ENCODE measurements around the gene IL7R. TPM values are rescaled to one million over a fixed set of nuclear protein-coding genes. Genes with fewer than 3 reads are reported as not detected.
"Not testable (repeated sequence)": the region's sequence is repeated elsewhere in the genome, so short reads cannot be mapped to it uniquely, and the experiment has no call there.

IL7R gene
- total and polyA plus RNA-seq, 2 donors, result 1.5 to 6.7 TPM

- 72% methylated on average over 8 of the region's 8 CpGs for WGBS
Observed at GRCh38 chr5:35852084-35852734, 4.5 kb upstream of the IL7R start.

DNA sequence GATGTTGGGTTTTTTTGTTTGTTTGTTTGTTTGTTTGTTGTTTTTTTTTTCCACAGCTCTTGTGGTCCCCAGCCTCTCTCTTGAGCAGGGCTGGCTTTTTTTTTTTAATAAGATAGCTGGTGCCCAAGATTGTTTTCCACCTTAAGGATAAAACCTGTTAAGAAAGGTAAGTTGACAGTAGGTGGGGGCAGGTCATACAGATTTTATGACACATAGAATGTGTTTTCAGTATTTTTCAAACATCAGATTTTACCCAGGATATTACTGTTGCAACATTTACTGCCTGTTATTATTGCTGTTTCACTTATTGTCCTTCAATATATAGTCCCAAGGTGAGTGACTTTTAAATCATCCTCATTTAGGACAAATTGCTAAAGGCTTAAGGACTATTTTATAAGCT is 3.9 kb upstream of the IL7R start:
- Histone ChIP-seq H3K27ac (ENCODE audit: low read depth) (peak overlapping the region; percentile 10), H3K4me3 (ENCODE audit: low read depth, low read length) (no peak overlapping the region), H3K36me3 (ENCODE audit: insufficient read depth) (no peaks in the 10 kb centered on the region), H3K4me1 (ENCODE audit: insufficient read depth) (no peaks in the 10 kb centered on the region)
- DNase-seq (ENCODE audit: extremely low spot score), result no peak

More at GRCh38 chr5:35852084-35852734, 4.5 kb upstream of the IL7R start:
- DNase-seq (ENCODE audit: extremely low spot score), result no peak
- Histone ChIP-seq H3K4me1 (ENCODE audit: insufficient read depth) (no peaks in the 10 kb centered on the region), H3K36me3 (ENCODE audit: insufficient read depth) (no peaks in the 10 kb centered on the region), H3K27ac (ENCODE audit: low read depth) (no peak overlapping the region), H3K4me3 (ENCODE audit: low read depth, low read length) (no peak overlapping the region)

DNA sequence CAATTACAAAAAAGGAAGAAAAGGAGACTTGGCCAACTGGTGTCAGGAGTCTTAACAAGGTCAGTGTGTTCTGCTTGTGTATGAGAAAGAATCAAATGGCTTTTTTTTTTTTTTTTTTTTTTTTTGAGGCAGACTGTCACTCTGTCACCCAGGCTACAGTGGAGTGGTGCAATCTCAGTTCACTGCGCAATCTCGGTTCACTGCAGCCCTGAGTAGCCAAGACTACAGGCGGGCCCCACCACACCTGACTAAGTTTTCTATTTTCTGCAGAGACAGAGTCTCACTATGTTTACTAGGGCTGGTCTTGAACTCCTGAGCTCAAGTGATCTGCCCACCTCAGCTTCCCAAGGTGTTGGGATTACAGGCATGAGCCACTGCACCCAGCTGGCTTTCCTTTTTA is 3.1 kb upstream of the IL7R start:
- 88% methylated on average over 3 of the region's 3 CpGs for WGBS
- no peak overlapping the region for H3K4me3 ChIP-seq (ENCODE audit: low read depth, low read length)
- DNase-seq (ENCODE audit: extremely low spot score), result no peak
- no peaks in the 10 kb centered on the region for H3K4me1 ChIP-seq (ENCODE audit: insufficient read depth)
- H3K36me3 ChIP-seq (ENCODE audit: insufficient read depth), result no peaks in the 10 kb centered on the region
- no peak overlapping the region for H3K27ac ChIP-seq (ENCODE audit: low read depth)

DNA sequence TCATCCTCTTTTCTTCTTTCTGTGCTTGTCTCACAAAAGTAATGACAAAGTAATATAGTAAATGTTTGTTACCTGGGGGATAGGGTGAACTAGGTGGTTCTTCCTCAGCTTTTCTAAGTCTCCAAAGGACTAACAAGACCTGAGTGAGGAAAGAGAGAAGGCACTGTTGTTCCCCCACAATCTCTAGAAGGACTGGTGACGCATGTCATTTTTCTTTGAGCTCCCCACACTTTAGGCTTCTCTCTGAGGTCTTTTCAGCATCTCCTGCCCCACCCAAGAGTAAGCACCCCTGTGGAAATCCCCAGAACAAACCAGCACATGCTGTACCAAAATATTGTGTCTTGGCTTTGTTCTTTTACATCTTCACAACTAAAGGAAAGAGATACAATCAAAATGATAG is 2.4 kb upstream of the IL7R start:
- no peak overlapping the region for H3K4me3 ChIP-seq (ENCODE audit: low read depth, low read length)
- no peaks in the 10 kb centered on the region for H3K36me3 ChIP-seq (ENCODE audit: insufficient read depth)
- no peak overlapping the region for H3K27ac ChIP-seq (ENCODE audit: low read depth)
- DNase-seq (ENCODE audit: extremely low spot score), result no peak
- 89% methylated on average over 1 of the region's 1 CpG for WGBS
- H3K4me1 ChIP-seq (ENCODE audit: insufficient read depth), result no peaks in the 10 kb centered on the region

DNA sequence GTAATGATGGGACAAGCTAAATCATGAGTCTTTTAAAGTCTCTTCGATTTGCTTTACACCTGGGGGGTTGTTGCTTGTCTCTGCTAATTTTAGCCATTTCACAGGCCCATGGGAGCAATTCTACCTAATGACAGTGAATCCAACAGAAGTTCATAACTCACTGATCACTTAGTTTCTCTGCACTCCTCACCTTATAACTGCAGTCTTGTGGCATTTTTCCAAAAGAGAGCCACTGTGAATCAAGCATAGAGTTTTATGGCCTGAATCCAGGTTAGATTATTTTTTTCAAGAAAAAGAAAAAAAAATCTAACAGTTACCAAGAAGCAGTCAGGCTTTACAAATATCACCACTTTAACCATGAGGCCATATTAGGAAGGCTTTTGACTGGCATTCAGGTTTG is 1.5 kb upstream of the IL7R start:
- H3K4me3 ChIP-seq (ENCODE audit: low read depth, low read length), result no peak overlapping the region
- peak overlapping the region; percentile 10 for H3K27ac ChIP-seq (ENCODE audit: low read depth)
- no peaks in the 10 kb centered on the region for H3K4me1 ChIP-seq (ENCODE audit: insufficient read depth)
- WGBS, result 60% methylated on average over 1 of the region's 1 CpG
- DNase-seq (ENCODE audit: extremely low spot score), result no peak
- no peaks in the 10 kb centered on the region for H3K36me3 ChIP-seq (ENCODE audit: insufficient read depth)

- H3K4me3 ChIP-seq (ENCODE audit: low read depth, low read length), result peak overlapping the region; percentile 14
Observed at GRCh38 chr5:35856186-35856764, 416 bp upstream of the IL7R start.

GRCh38 chr5:35857606-35858205 is 1.0 kb downstream of the IL7R start:
- Histone ChIP-seq H3K36me3 (ENCODE audit: insufficient read depth) (no peaks in the 10 kb centered on the region), H3K4me1 (ENCODE audit: insufficient read depth) (no peaks in the 10 kb centered on the region), H3K4me3 (ENCODE audit: low read depth, low read length) (peak overlapping the region; percentile 29), H3K27ac (ENCODE audit: low read depth) (no peak overlapping the region)
- WGBS, result 34% methylated on average over 2 of the region's 2 CpGs
- no peak for DNase-seq (ENCODE audit: extremely low spot score)

More at GRCh38 chr5:35856186-35856764, 416 bp upstream of the IL7R start:
- H3K27ac ChIP-seq (ENCODE audit: low read depth); DNase-seq (ENCODE audit: extremely low spot score); H3K36me3 ChIP-seq (ENCODE audit: insufficient read depth); H3K4me1 ChIP-seq (ENCODE audit: insufficient read depth): not testable (repeated sequence)
- 97% methylated on average over 5 of the region's 5 CpGs for WGBS

DNA sequence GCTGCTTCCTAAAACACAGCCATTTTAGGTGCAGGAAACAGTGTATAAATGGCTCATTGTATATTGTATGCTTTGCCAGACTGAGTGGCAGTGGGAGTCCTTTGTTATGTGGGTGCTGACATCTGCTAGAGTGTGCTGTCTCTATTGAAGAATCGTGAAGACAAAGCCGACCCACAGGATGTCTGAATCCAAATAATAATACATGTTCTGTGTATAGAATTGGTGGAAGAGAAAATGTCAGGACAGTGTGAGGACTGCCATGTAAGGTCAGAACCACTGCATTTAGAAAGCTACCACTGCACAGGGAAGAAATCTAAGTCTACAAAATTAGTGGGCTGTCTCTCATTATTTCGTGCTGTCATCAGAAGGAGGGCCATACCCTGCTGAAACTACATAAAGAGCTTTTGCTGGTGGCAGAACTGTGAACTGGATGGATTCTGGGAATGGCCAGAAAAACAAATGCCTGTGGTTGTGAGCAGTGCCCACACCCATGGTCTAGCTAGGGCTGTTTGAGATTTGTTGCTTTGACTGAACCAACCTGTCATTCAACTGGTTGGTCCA is 2.5 kb downstream of the IL7R start:
- Histone ChIP-seq H3K36me3 (ENCODE audit: insufficient read depth) (no peaks in the 10 kb centered on the region), H3K4me3 (ENCODE audit: low read depth, low read length) (peak overlapping the region; percentile 33), H3K4me1 (ENCODE audit: insufficient read depth) (no peaks in the 10 kb centered on the region), H3K27ac (ENCODE audit: low read depth) (no peak overlapping the region)
- WGBS, result 55% methylated on average over 3 of the region's 3 CpGs
- no peak for DNase-seq (ENCODE audit: extremely low spot score)

DNA sequence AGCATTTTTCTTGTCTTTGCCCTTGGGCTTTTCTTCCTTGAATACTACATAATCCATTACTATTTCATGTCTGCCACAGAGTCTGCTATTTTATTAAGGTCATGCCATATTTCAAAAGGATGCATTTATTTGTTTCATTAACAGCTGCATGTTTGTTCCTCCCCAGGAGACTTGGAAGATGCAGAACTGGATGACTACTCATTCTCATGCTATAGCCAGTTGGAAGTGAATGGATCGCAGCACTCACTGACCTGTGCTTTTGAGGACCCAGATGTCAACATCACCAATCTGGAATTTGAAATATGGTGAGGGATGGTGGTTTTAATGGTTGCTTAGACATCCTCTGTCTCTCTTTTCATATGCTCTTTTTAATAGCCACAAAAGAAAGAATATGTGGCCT is 4.0 kb downstream of the IL7R start:
- no peak for DNase-seq (ENCODE audit: extremely low spot score)
- WGBS, result 96% methylated on average over 1 of the region's 1 CpG
- Histone ChIP-seq H3K4me1 (ENCODE audit: insufficient read depth) (no peaks in the 10 kb centered on the region), H3K36me3 (ENCODE audit: insufficient read depth) (no peaks in the 10 kb centered on the region), H3K27ac (ENCODE audit: low read depth) (no peak overlapping the region), H3K4me3 (ENCODE audit: low read depth, low read length) (peak overlapping the region; percentile 20)

DNA sequence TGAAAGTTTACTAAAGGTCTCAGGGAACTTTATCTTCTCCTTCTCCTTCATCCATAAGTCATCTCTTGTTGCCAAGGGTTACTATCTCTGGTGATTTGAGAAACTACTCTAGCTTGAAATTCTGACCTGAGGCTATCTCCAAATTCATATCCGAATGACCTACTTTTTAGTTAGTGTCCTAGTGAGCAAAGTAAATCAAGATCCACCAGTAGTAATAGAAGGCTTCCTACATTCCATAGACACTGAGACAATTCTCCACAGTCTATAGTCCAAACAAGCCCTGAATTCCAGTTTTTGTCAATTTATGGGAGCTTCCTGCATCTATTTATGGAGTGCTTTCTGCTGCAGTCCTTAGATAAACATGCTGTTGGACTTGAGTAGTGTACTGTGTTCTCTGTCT is 5.0 kb downstream of the IL7R start:
- Histone ChIP-seq H3K4me3 (ENCODE audit: low read depth, low read length) (no peak overlapping the region), H3K27ac (ENCODE audit: low read depth) (no peak overlapping the region)
- 64% methylated on average over 1 of the region's 1 CpG for WGBS

DNA sequence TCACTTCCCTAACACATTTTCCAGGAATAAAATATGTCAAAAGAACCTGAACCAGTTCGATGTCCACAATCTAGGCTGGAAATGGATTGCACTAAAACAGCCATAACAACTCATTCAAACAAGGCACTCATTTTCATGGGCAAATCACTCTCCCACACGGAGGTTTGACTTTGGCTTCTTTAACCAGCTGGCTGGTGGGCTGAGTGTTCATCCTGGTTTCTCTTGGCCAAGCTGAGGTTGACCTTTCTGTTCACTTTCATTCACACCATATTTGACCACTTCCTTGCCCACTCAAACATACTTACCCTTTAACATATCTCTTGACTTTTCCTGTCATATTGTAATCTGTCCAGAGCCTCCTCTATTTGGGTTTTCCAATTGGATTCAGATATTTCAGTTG is 5.4 kb downstream of the IL7R start:
- no peak overlapping the region for H3K27ac ChIP-seq (ENCODE audit: low read depth)
- no peaks in the 10 kb centered on the region for H3K4me1 ChIP-seq (ENCODE audit: insufficient read depth)
- no peak for DNase-seq (ENCODE audit: extremely low spot score)
- no peaks in the 10 kb centered on the region for H3K36me3 ChIP-seq (ENCODE audit: insufficient read depth)
- 70% methylated on average over 2 of the region's 2 CpGs for WGBS
- H3K4me3 ChIP-seq (ENCODE audit: low read depth, low read length), result no peak overlapping the region

More for the DNA sequence above, 5.0 kb downstream of the IL7R start:
- DNase-seq (ENCODE audit: extremely low spot score), result no peak
- Histone ChIP-seq H3K36me3 (ENCODE audit: insufficient read depth) (no peaks in the 10 kb centered on the region), H3K4me1 (ENCODE audit: insufficient read depth) (no peaks in the 10 kb centered on the region)

DNA sequence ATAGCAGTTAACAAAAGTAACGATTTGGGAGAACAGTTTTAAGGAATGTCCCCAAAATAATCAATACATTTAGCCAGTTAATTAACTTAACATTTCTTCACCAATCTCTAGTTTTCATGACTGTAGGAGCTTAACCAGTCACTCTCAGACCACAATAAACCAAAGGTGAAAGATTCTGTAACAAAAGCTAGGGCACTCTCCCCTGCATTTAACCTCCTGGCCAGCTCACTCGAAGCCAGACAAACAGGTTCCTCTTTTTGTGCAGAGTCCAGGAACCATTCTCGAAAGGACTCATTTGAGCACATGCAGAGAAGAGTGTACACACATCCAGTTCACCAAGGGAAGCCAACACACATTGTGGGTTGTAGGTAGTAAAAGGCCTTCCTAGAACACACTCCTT is 6.5 kb downstream of the IL7R start:
- H3K27ac ChIP-seq (ENCODE audit: low read depth), result no peak overlapping the region
- 70% methylated on average over 3 of the region's 3 CpGs for WGBS
- H3K4me3 ChIP-seq (ENCODE audit: low read depth, low read length), result peak overlapping the region; percentile 0
- H3K36me3 ChIP-seq (ENCODE audit: insufficient read depth), result no peaks in the 10 kb centered on the region
- no peak for DNase-seq (ENCODE audit: extremely low spot score)
- H3K4me1 ChIP-seq (ENCODE audit: insufficient read depth), result no peaks in the 10 kb centered on the region

DNA sequence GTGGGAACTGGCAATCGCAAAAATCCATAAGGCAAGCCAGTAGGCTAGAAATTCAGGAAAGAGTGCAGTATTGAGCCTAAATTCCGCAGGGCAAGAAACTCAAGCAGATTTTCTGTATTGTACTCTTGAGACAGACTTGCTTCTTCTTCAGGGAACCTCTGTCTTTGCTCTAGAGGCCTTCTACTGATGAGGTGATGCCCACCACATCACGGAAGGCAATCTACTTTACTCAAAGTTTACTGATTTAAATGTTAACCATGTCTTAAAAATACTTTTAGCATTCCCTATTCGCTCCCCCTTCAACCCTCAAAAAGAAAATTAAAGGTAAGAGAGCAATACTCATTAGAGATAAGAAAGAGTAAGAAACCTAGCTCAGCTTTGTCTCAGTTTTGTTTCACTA is 11.3 kb downstream of the IL7R start:
- 88% methylated on average over 4 of the region's 4 CpGs for WGBS
- Histone ChIP-seq H3K4me1 (ENCODE audit: insufficient read depth) (no peaks in the 10 kb centered on the region), H3K27ac (ENCODE audit: low read depth) (no peak overlapping the region), H3K4me3 (ENCODE audit: low read depth, low read length) (no peak overlapping the region), H3K36me3 (ENCODE audit: insufficient read depth) (no peaks in the 10 kb centered on the region)
- no peak for DNase-seq (ENCODE audit: extremely low spot score)

GRCh38 chr5:35869685-35870277 is 13.1 kb downstream of the IL7R start:
- Histone ChIP-seq H3K27ac (ENCODE audit: low read depth) (no peak overlapping the region), H3K4me3 (ENCODE audit: low read depth, low read length) (no peak overlapping the region), H3K4me1 (ENCODE audit: insufficient read depth) (no peaks in the 10 kb centered on the region), H3K36me3 (ENCODE audit: insufficient read depth) (no peaks in the 10 kb centered on the region)
- no peak for DNase-seq (ENCODE audit: extremely low spot score)
- WGBS, result 56% methylated on average over 5 of the region's 5 CpGs

Measured in urinary bladder (tissue), 4 donors.